ENCODE results near the gene CPSF3. TPM values are rescaled to one million over a fixed set of nuclear protein-coding genes. Genes with fewer than 3 reads are reported as not detected.
A peak's percentile ranks its signal among the peaks of the same experiment; 100 is the strongest.

Gene CPSF3
- total and polyA plus RNA-seq, 4 experiments from 2014 or later: 20.9 to 33.7 (median 25.1) TPM

- Histone ChIP-seq H3K27me3 (ENCODE audit: insufficient read depth, low read length) (no peaks in the 10 kb centered on the region), H3K4me1 (ENCODE audit: insufficient read depth, low read length) (no peaks in the 10 kb centered on the region), H3K4me3 (ENCODE audit: low read length in 2 of 2) (no peak overlapping the region), H3K36me3 (ENCODE audit: insufficient read depth, low read length) (peaks cover 5% of the 10 kb centered on the region), H3K9me3 (ENCODE audit: control insufficient read depth in 1 of 2, low read length in 2 of 2) (no peaks in the 10 kb centered on the region), H3K27ac (ENCODE audit: low read depth, low read length) (no peak overlapping the region)
- H3K27ac Mint-ChIP-seq: peak overlapping the region in 1 of 7 donors; percentile 22
- intact Hi-C loops (cut with micrococcal nuclease): no loop called here
- H3K36me3 Mint-ChIP-seq: peaks cover 35 to 45% of the 10 kb centered on the region in 2 donors
- H3K9me3 Mint-ChIP-seq: no peaks in the 10 kb centered on the region
- peaks cover 0 to 10% (median 4%) of the 10 kb centered on the region in 4 donors for H3K4me1 Mint-ChIP-seq
- ChIA-PET CTCF (ENCODE audit: partially characterized antibody) (no interaction called here), POLR2A (ENCODE audit: partially characterized antibody) (interaction anchor here (0.6 kb wide), 1 partner anchor 819 kb away, joined by 3 read pairs; no protein-coding TSS in a partner anchor)
- H3K4me3 Mint-ChIP-seq: no peak overlapping the region
- H3K27me3 Mint-ChIP-seq: no peaks in the 10 kb centered on the region
- no peak for DNase-seq
Observed at GRCh38 chr2:9461079-9461478, 37.6 kb downstream of the CPSF3 start.

GRCh38 chr2:9462313-9462712 is 38.9 kb downstream of the CPSF3 start:
- Mint-ChIP-seq H3K9me3 (no peaks in the 10 kb centered on the region), H3K36me3 (peaks cover 35 to 40% of the 10 kb centered on the region in 2 donors), H3K4me3 (peak overlapping the region in 1 of 8 donors; percentile 36), H3K4me1 (peaks cover 0 to 10% (median 4%) of the 10 kb centered on the region in 4 donors), H3K27me3 (no peaks in the 10 kb centered on the region), H3K27ac (peak overlapping the region in 1 of 7 donors; percentile 42)
- H3K4me1 ChIP-seq (ENCODE audit: insufficient read depth, low read length): no peaks in the 10 kb centered on the region
- DNase-seq: no peak
- no peak overlapping the region for H3K27ac ChIP-seq (ENCODE audit: low read depth, low read length)
- no peaks in the 10 kb centered on the region for H3K9me3 ChIP-seq (ENCODE audit: control insufficient read depth in 1 of 2, low read length in 2 of 2)
- POLR2A ChIA-PET (ENCODE audit: partially characterized antibody): interaction anchor here (0.5 kb wide), 1 partner anchor 41 kb away, joined by 3 read pairs; no protein-coding TSS in a partner anchor
- H3K4me3 ChIP-seq (ENCODE audit: low read length in 2 of 2): no peak overlapping the region
- CTCF ChIA-PET (ENCODE audit: partially characterized antibody): no interaction called here
- intact Hi-C loops (cut with micrococcal nuclease): no loop called here
- H3K27me3 ChIP-seq (ENCODE audit: insufficient read depth, low read length): no peaks in the 10 kb centered on the region
- H3K36me3 ChIP-seq (ENCODE audit: insufficient read depth, low read length): peaks cover 5% of the 10 kb centered on the region

DNA sequence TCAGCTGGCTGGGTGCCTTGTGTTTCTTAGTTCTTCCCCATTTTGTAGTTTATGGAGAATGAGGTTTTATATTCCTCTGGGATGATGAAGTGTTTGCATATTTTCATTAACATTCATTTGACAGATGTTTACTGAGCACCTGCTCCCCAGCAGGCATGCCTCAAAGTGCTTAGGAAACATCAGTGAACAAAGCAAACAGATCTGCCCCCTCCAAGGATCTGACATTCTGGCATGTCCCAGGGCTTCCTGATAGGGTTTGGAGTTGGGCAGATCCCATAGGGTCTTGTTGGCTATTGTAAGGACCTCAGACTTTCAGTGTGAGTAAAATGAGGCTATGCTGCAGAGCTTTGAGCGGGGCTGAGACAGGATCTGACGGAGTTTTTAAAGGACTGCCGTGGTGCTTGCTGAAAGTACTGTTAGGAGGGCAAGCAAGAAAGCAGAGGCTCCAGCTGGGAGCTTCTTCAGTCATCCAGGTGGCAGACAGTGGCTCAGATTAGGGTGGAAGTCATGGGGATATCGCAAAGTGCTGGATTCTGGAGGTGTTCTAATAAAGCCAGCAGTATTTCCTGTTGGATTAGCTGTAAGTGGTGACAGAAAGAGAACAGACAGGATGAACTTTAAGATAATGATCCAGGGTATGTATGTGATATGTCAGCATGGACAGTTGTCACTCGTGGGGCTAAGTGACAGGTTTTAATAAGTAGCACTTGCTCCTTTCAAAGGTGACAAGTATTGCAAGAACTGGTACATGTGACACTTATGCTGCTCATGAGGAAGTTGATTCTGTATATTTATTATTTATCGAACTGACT is 39.6 kb downstream of the CPSF3 start:
- ChIA-PET POLR2A (ENCODE audit: partially characterized antibody) (no interaction called here), CTCF (ENCODE audit: partially characterized antibody) (no interaction called here)
- Histone ChIP-seq H3K27ac (ENCODE audit: low read depth, low read length) (no peak overlapping the region), H3K9me3 (ENCODE audit: control insufficient read depth in 1 of 2, low read length in 2 of 2) (no peaks in the 10 kb centered on the region), H3K4me1 (ENCODE audit: insufficient read depth, low read length) (no peaks in the 10 kb centered on the region), H3K36me3 (ENCODE audit: insufficient read depth, low read length) (peaks cover 5% of the 10 kb centered on the region), H3K27me3 (ENCODE audit: insufficient read depth, low read length) (no peaks in the 10 kb centered on the region), H3K4me3 (ENCODE audit: low read length in 2 of 2) (no peak overlapping the region)
- Mint-ChIP-seq H3K36me3 (peaks cover 35 to 37% of the 10 kb centered on the region in 2 donors), H3K4me1 (peaks cover 0 to 10% (median 4%) of the 10 kb centered on the region in 4 donors), H3K4me3 (no peak overlapping the region), H3K27me3 (no peaks in the 10 kb centered on the region), H3K9me3 (no peaks in the 10 kb centered on the region), H3K27ac (peak overlapping the region in 3 of 7 donors; percentile 23 to 29 (median 24))
- intact Hi-C loops (cut with micrococcal nuclease): no loop called here
- no peak for DNase-seq

- H3K27me3 ChIP-seq (ENCODE audit: insufficient read depth, low read length): no peaks in the 10 kb centered on the region
- H3K4me1 ChIP-seq (ENCODE audit: insufficient read depth, low read length): no peaks in the 10 kb centered on the region
- POLR2A ChIA-PET (ENCODE audit: partially characterized antibody): no interaction called here
- H3K27me3 Mint-ChIP-seq: no peaks in the 10 kb centered on the region
- CTCF ChIA-PET (ENCODE audit: partially characterized antibody): no interaction called here
- peak overlapping the region in 1 of 7 donors; percentile 81 for H3K27ac Mint-ChIP-seq
- H3K9me3 ChIP-seq (ENCODE audit: control insufficient read depth in 1 of 2, low read length in 2 of 2): no peaks in the 10 kb centered on the region
- peaks cover 35 to 37% of the 10 kb centered on the region in 2 donors for H3K36me3 Mint-ChIP-seq
- H3K36me3 ChIP-seq (ENCODE audit: insufficient read depth, low read length): peaks cover 5% of the 10 kb centered on the region
- DNase-seq: no peak
- no peak overlapping the region for H3K4me3 Mint-ChIP-seq
- H3K27ac ChIP-seq (ENCODE audit: low read depth, low read length): no peak overlapping the region
- intact Hi-C loops (cut with micrococcal nuclease): no loop called here
- H3K9me3 Mint-ChIP-seq: no peaks in the 10 kb centered on the region
- H3K4me1 Mint-ChIP-seq: peaks cover 0 to 10% (median 4%) of the 10 kb centered on the region in 4 donors
- H3K4me3 ChIP-seq (ENCODE audit: low read length in 2 of 2): no peak overlapping the region
Observed at GRCh38 chr2:9463698-9464034, 40.2 kb downstream of the CPSF3 start.

GRCh38 chr2:9465170-9465569 is 41.7 kb downstream of the CPSF3 start:
- Histone ChIP-seq H3K27ac (ENCODE audit: low read depth, low read length) (no peak overlapping the region), H3K36me3 (ENCODE audit: insufficient read depth, low read length) (peaks cover 5% of the 10 kb centered on the region), H3K27me3 (ENCODE audit: insufficient read depth, low read length) (no peaks in the 10 kb centered on the region), H3K9me3 (ENCODE audit: control insufficient read depth in 1 of 2, low read length in 2 of 2) (no peaks in the 10 kb centered on the region), H3K4me1 (ENCODE audit: insufficient read depth, low read length) (no peaks in the 10 kb centered on the region), H3K4me3 (ENCODE audit: low read length in 2 of 2) (no peak overlapping the region)
- no peak overlapping the region for H3K4me3 Mint-ChIP-seq
- H3K36me3 Mint-ChIP-seq: peaks cover 27 to 28% of the 10 kb centered on the region in 2 donors
- POLR2A ChIA-PET (ENCODE audit: partially characterized antibody): interaction anchor here (1.0 kb wide), 1 partner anchor 8 kb away, joined by 3 read pairs; no protein-coding TSS in a partner anchor
- H3K4me1 Mint-ChIP-seq: peaks cover 0 to 10% (median 4%) of the 10 kb centered on the region in 4 donors
- no peak for DNase-seq
- no peaks in the 10 kb centered on the region for H3K9me3 Mint-ChIP-seq
- no peaks in the 10 kb centered on the region for H3K27me3 Mint-ChIP-seq
- CTCF ChIA-PET (ENCODE audit: partially characterized antibody): interaction anchor here (0.7 kb wide), 1 partner anchor 71 kb away, joined by 3 read pairs; no protein-coding TSS in a partner anchor
- intact Hi-C loops (cut with micrococcal nuclease): no loop called here
- no peak overlapping the region for H3K27ac Mint-ChIP-seq

DNA sequence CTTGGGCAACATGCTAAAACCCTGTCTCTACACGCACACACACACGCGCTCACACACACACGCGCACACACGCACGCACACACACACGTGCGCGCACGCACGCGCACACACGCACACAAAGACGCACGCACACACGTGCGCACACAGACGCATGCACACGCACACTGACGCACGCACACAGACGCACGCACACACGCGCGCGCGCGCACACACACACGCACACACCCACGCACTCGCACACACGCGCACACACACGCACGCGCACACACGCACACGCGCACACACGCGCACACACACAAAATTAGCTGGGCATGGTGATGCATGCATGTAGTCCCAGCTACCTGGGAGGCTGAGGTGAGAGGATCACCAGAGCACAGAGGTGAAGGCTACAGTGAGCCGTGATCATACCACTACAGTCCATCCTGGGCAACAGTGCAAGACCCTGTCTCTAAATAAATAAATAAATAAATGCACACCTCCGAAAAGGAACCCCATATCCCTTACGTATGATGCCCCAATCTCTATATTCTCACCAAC is 42.8 kb downstream of the CPSF3 start:
- Histone ChIP-seq H3K36me3 (ENCODE audit: insufficient read depth, low read length) (peaks cover 5% of the 10 kb centered on the region), H3K9me3 (ENCODE audit: control insufficient read depth in 1 of 2, low read length in 2 of 2) (no peaks in the 10 kb centered on the region), H3K27ac (ENCODE audit: low read depth, low read length) (no peak overlapping the region), H3K4me3 (ENCODE audit: low read length in 2 of 2) (no peak overlapping the region), H3K27me3 (ENCODE audit: insufficient read depth, low read length) (no peaks in the 10 kb centered on the region), H3K4me1 (ENCODE audit: insufficient read depth, low read length) (no peaks in the 10 kb centered on the region)
- no peaks in the 10 kb centered on the region for H3K27me3 Mint-ChIP-seq
- CTCF ChIA-PET (ENCODE audit: partially characterized antibody): interaction anchor here (0.7 kb wide), 1 partner anchor 70 kb away, joined by 3 read pairs; no protein-coding TSS in a partner anchor
- no peak for DNase-seq
- H3K4me3 Mint-ChIP-seq: no peak overlapping the region
- peaks cover 20 to 22% of the 10 kb centered on the region in 2 donors for H3K36me3 Mint-ChIP-seq
- intact Hi-C loops (cut with micrococcal nuclease): no loop called here
- peaks cover 0 to 10% (median 4%) of the 10 kb centered on the region in 4 donors for H3K4me1 Mint-ChIP-seq
- H3K27ac Mint-ChIP-seq: peak overlapping the region in 1 of 7 donors; percentile 31
- POLR2A ChIA-PET (ENCODE audit: partially characterized antibody): no interaction called here
- no peaks in the 10 kb centered on the region for H3K9me3 Mint-ChIP-seq

DNA sequence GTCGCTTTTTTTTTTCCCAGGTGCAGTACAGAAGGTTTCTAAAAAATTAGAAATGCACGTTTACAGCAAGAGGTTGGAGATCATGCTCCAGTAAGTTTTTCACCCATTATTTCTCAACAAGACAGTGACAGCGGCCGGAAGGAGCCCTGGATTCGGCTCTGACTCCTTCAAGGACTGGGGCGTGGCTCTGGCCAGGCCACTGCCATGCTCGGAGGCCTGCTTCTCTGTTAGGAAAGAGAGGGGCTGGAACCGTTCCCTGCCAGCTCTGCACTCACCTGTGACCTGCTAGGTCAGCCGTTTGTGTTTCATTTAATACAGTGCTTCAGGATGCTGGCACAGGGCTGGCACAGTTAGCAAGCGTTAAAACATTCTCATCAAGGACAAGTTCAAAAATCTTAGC is 44.2 kb downstream of the CPSF3 start:
- DNase-seq: no peak
- H3K27ac Mint-ChIP-seq: no peak overlapping the region
- POLR2A ChIA-PET (ENCODE audit: partially characterized antibody): no interaction called here

More for the DNA sequence above, 44.2 kb downstream of the CPSF3 start:
- peaks cover 0 to 10% (median 4%) of the 10 kb centered on the region in 4 donors for H3K4me1 Mint-ChIP-seq
- Histone ChIP-seq H3K27ac (ENCODE audit: low read depth, low read length) (no peak overlapping the region), H3K4me1 (ENCODE audit: insufficient read depth, low read length) (peaks cover under 1% of the 10 kb centered on the region), H3K9me3 (ENCODE audit: control insufficient read depth in 1 of 2, low read length in 2 of 2) (no peaks in the 10 kb centered on the region), H3K27me3 (ENCODE audit: insufficient read depth, low read length) (no peaks in the 10 kb centered on the region), H3K4me3 (ENCODE audit: low read length in 2 of 2) (no peak overlapping the region), H3K36me3 (ENCODE audit: insufficient read depth, low read length) (peaks cover 5% of the 10 kb centered on the region)
- H3K4me3 Mint-ChIP-seq: no peak overlapping the region
- intact Hi-C loops (cut with micrococcal nuclease): no loop called here
- no peaks in the 10 kb centered on the region for H3K27me3 Mint-ChIP-seq
- H3K9me3 Mint-ChIP-seq: no peaks in the 10 kb centered on the region
- CTCF ChIA-PET (ENCODE audit: partially characterized antibody): no interaction called here
- peaks cover 18 to 19% of the 10 kb centered on the region in 2 donors for H3K36me3 Mint-ChIP-seq
